CD4-positive, alpha-beta T cell (primary cell): ENCODE measurements around the gene TRIM47. TPM values are rescaled to one million over a fixed set of nuclear protein-coding genes. Genes with fewer than 3 reads are reported as not detected.
A peak's percentile ranks its signal among the peaks of the same experiment; 100 is the strongest.

Source experiments
- ATAC-seq: fragments of 200-7000 bp; cut with Tn5 transposase; one replicate; pipeline ENCODE4 v1.10.0; 2022; ENCODE audit warnings: mild to moderate bottlenecking; ENCODE audit not compliant: poor library complexity
- CTCF ChIA-PET: fragments of 350-600 bp; sonication (Branson Sonifier 250); formaldehyde crosslinking; loops from one replicate; lab custom pipeline; 2021; ENCODE audit warnings: antibody characterized with exemption, inconsistent platforms; lab: Charles Lee
- POLR2A ChIA-PET: fragments of 350-600 bp; sonication (Branson Sonifier 250); formaldehyde crosslinking; loops from one replicate; lab custom pipeline; 2021; ENCODE audit warnings: antibody characterized with exemption, inconsistent platforms; lab: Charles Lee
- DNase-seq, 14 experiments: peaks; one replicate each; pipeline ENCODE4 v3.0.0-alpha.2; 2013 to 2020; ENCODE audit warnings: mixed read lengths in 2 of 14
- H3K27ac ChIP-seq, 2 donors: one replicate each; pipeline versions ENCODE4 v1.5.1 to v1.7.0; 2013; ENCODE audit warnings: low read length in 2 of 2, low read depth in 1 of 2, mild to moderate bottlenecking in 1 of 2
- H3K27me3 ChIP-seq, 2 experiments: 1 replicate in 1 of 2; 2 replicates in 1 of 2; pipeline versions ENCODE4 v1.6.1 to v1.7.0; 2013; ENCODE audit warnings: low read length in 2 of 2, control low read depth in 1 of 2, mild to moderate bottlenecking in 1 of 2, moderate library complexity in 1 of 2; ENCODE audit not compliant: insufficient read depth in 2 of 2, control insufficient read depth in 1 of 2
- H3K36me3 ChIP-seq: one replicate; pipeline ENCODE4 v1.6.1; 2013; ENCODE audit warnings: low read length, control low read depth; ENCODE audit not compliant: insufficient read depth
- H3K4me1 ChIP-seq: one replicate; pipeline ENCODE4 v1.6.1; 2013; ENCODE audit warnings: low read length, control low read depth; ENCODE audit not compliant: insufficient read depth
- H3K4me3 ChIP-seq: one replicate; pipeline ENCODE4 v1.5.1; 2013; ENCODE audit warnings: mild to moderate bottlenecking, low read length, moderate library complexity
- H3K9me3 ChIP-seq, 2 experiments: 1 replicate in 1 of 2; 2 replicates in 1 of 2; pipeline versions ENCODE4 v1.6.1 to v1.7.0; 2013; ENCODE audit warnings: low read length in 2 of 2, mild to moderate bottlenecking in 2 of 2, control low read depth in 1 of 2, moderate library complexity in 1 of 2; ENCODE audit not compliant: control insufficient read depth in 1 of 2, insufficient read depth in 1 of 2
- H3K27ac Mint-ChIP-seq: one replicate; pipeline ENCODE4 v1.8.0; 2020; ENCODE audit warnings: mixed read lengths
- H3K27me3 Mint-ChIP-seq: one replicate; pipeline ENCODE4 v1.8.0; 2021; ENCODE audit warnings: mixed read lengths
- H3K36me3 Mint-ChIP-seq: one replicate; pipeline ENCODE4 v1.8.0; 2021; ENCODE audit warnings: low read depth, mixed read lengths
- H3K4me1 Mint-ChIP-seq: one replicate; pipeline ENCODE4 v1.8.0; 2021; ENCODE audit warnings: low read depth, mixed read lengths
- H3K4me3 Mint-ChIP-seq: one replicate; pipeline ENCODE4 v1.8.0; 2020; ENCODE audit warnings: mild to moderate bottlenecking, mixed read lengths
- H3K9me3 Mint-ChIP-seq: one replicate; pipeline ENCODE4 v1.8.0; 2020; ENCODE audit warnings: mixed read lengths
- intact Hi-C, 2 experiments: fragments of 100-400 bp; cut with DNase I in 1 of 2; cut with micrococcal nuclease in 1 of 2; formaldehyde crosslinking; loops; one replicate each; pipeline versions ENCODE4 v1.15.1 to v1.9.0; 2023 to 2025; cut with DNase I, micrococcal nuclease
- total RNA-seq, 174 experiments: library from RNA in 2 of 174; stranded (reverse) in 2 of 174; gene quantifications; one replicate each; pipeline ENCODE4 v1.2.3 and lab custom pipeline; 2021 to 2026
- TF ChIP-seq, protein P1 (sequence below): fragments of 200-600 bp; IDR thresholded peaks from one replicate; pipeline ENCODE4 v1.8.0; 2022; ENCODE audit warnings: antibody characterized with exemption, mild to moderate bottlenecking

The TRIM47 gene
- total RNA-seq, 2 experiments from 2014 or later = 2.3 to 2.8 TPM

DNA sequence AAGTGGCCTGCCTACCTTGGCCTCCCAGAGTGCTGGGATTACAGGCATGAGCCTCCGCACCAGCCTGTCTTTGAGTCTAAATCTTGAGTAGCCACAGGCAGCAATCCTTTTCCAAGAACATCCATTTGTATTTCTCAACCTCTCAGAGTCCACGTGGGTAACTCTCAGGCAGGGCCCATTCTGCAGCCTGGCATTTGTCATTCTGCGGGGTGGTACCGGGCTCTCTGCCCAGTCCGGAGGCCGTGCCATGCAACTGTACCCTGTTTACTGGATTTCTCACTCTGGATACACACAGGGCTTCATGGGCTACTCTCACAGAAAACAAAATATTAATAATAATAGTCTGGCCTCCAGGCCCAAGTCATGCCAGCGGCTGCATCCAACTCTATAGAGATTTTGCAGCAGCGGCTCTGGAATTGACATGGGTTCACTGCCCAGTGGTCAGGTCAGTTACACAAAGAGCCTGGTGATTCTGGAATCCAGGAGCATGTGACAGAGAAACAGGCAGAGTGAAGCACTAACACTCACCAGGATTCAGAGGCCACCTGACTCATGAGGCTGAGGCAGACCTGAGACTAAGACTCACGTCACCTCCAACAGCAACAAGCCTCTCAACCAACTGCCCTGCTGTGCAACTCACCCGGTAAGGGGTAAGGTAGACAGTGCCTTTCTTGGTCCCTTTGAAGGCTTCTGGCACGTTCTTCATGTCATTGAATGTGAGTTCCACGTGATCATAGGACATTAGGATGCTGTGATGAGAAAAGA, 27.3 kb downstream of the TRIM47 start:
- peak overlapping the region; percentile 55 for H3K27ac Mint-ChIP-seq
- CTCF ChIA-PET = interaction anchor here (0.9 to 1.5 kb wide), 2 partner anchors 45 kb away, joined by 3 to 6 read pairs; partner anchors contain the start of gene TRIM65
- Histone ChIP-seq H3K4me1 (peaks cover 41% of the 10 kb centered on the region), H3K27ac (no peak overlapping the region), H3K27me3 (no peaks in the 10 kb centered on the region), H3K36me3 (peaks cover 56% of the 10 kb centered on the region), H3K4me3 (no peak overlapping the region), H3K9me3 (no peaks in the 10 kb centered on the region)
- peaks cover 22% of the 10 kb centered on the region for H3K4me1 Mint-ChIP-seq
- no peaks in the 10 kb centered on the region for H3K27me3 Mint-ChIP-seq
- TF ChIP-seq, protein P1, sequence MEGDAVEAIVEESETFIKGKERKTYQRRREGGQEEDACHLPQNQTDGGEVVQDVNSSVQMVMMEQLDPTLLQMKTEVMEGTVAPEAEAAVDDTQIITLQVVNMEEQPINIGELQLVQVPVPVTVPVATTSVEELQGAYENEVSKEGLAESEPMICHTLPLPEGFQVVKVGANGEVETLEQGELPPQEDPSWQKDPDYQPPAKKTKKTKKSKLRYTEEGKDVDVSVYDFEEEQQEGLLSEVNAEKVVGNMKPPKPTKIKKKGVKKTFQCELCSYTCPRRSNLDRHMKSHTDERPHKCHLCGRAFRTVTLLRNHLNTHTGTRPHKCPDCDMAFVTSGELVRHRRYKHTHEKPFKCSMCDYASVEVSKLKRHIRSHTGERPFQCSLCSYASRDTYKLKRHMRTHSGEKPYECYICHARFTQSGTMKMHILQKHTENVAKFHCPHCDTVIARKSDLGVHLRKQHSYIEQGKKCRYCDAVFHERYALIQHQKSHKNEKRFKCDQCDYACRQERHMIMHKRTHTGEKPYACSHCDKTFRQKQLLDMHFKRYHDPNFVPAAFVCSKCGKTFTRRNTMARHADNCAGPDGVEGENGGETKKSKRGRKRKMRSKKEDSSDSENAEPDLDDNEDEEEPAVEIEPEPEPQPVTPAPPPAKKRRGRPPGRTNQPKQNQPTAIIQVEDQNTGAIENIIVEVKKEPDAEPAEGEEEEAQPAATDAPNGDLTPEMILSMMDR = no peak
- DNase-seq = no peak
- peak overlapping the region; percentile 45 for H3K4me3 Mint-ChIP-seq
- intact Hi-C loops = loop anchor here in 1 of 2 experiments (10.0 kb wide), 1 partner anchor 326 kb away; the partner anchor contains the start of gene LLGL2
- no peak for ATAC-seq
- peaks cover 60% of the 10 kb centered on the region for H3K36me3 Mint-ChIP-seq
- no peaks in the 10 kb centered on the region for H3K9me3 Mint-ChIP-seq
- POLR2A ChIA-PET = interaction anchor here (1.1 kb wide), 1 partner anchor 66 kb away, joined by 3 read pairs; the partner anchor contains the start of gene UNK

DNA sequence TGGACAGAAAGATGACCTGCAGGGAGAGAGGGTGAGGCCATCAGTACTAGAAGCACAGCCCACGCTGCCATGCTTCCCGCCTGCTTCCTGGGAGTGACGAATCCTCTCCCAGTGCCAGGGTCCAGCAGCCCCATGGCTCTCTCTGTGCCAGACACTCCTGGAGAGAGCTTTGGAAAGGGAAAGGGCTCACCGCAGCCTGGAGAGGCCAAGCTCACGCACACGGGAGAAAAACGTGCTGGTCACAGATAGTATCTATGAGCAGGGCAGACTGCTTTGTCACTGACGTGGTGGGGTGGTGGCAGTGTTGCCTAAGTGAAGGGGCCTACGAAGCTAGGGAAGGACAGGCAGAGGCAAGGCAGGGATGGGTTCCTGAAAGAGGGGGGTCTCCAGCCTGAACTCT, 28.7 kb downstream of the TRIM47 start:
- no peak overlapping the region for H3K27ac ChIP-seq
- peaks cover 71% of the 10 kb centered on the region for H3K36me3 Mint-ChIP-seq
- TF ChIP-seq, protein P1 = no peak
- ChIA-PET POLR2A (interaction anchor here (1.1 kb wide), 1 partner anchor 65 kb away, joined by 3 read pairs; the partner anchor contains the start of gene UNK), CTCF (interaction anchor here (0.8 to 3.7 kb wide), 3 partner anchors 47 to 96 kb away, joined by 3 to 18 read pairs (median 6); partner anchors contain the start of gene TRIM65)
- H3K4me3 ChIP-seq = no peak overlapping the region
- no peaks in the 10 kb centered on the region for H3K27me3 Mint-ChIP-seq
- peaks cover 62% of the 10 kb centered on the region for H3K36me3 ChIP-seq
- no peaks in the 10 kb centered on the region for H3K27me3 ChIP-seq
- H3K4me1 Mint-ChIP-seq = peaks cover 30% of the 10 kb centered on the region
- ATAC-seq = no peak
- no peak for DNase-seq
- no peaks in the 10 kb centered on the region for H3K9me3 ChIP-seq
- H3K4me1 ChIP-seq = peaks cover 49% of the 10 kb centered on the region
- H3K4me3 Mint-ChIP-seq = peak overlapping the region; percentile 45
- no peaks in the 10 kb centered on the region for H3K9me3 Mint-ChIP-seq
- intact Hi-C loops = loop anchor here in 1 of 2 experiments (5.0 to 10.0 kb wide), 2 partner anchors 72 to 325 kb away; partner anchors contain the start of gene LLGL2
- H3K27ac Mint-ChIP-seq = no peak overlapping the region

DNA sequence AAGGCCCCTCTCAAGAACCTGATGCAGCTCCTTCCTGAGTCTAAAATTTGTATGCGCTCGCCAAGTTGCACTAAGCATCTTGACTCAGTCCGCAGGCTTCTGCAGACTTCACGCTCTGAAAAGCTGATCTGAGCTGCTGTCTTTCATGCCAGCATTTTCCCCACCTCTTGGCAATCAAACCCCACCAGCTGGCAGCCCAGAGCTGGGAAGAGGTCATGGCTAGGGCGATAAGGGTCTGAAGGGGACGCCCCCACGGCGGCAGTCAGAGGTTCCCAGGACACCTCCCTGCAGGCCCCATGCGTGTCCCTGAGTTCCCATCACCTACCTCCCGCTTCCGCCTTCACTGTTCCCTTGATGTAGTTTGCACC, 29.1 kb downstream of the TRIM47 start:
- H3K4me3 ChIP-seq = no peak overlapping the region
- H3K4me1 Mint-ChIP-seq = peaks cover 27% of the 10 kb centered on the region
- no peak overlapping the region for H3K27ac ChIP-seq
- DNase-seq (no peak), ATAC-seq (no peak)
- intact Hi-C loops = loop anchor here in 1 of 2 experiments (5.0 kb wide), 1 partner anchor 72 kb away; a partner anchor contains a TSS
- no peaks in the 10 kb centered on the region for H3K27me3 ChIP-seq
- TF ChIP-seq, protein P1 = no peak
- no peak overlapping the region for H3K4me3 Mint-ChIP-seq
- no peak overlapping the region for H3K27ac Mint-ChIP-seq
- POLR2A ChIA-PET = interaction anchor here (0.9 to 1.2 kb wide), 2 partner anchors 15 to 71 kb away, joined by 3 read pairs; no protein-coding TSS in a partner anchor
- CTCF ChIA-PET = interaction anchor here (0.8 to 3.7 kb wide), 3 partner anchors 26 to 96 kb away, joined by 3 to 18 read pairs (median 5); no protein-coding TSS in a partner anchor
- peaks cover 62% of the 10 kb centered on the region for H3K36me3 ChIP-seq
- H3K4me1 ChIP-seq = peaks cover 49% of the 10 kb centered on the region
- H3K9me3 Mint-ChIP-seq = no peaks in the 10 kb centered on the region
- no peaks in the 10 kb centered on the region for H3K27me3 Mint-ChIP-seq
- no peaks in the 10 kb centered on the region for H3K9me3 ChIP-seq
- peaks cover 68% of the 10 kb centered on the region for H3K36me3 Mint-ChIP-seq
